SK-N-SH (cell line): Measurements from ENCODE around the gene FAM20C. TPM values are rescaled to one million over a fixed set of nuclear protein-coding genes. Genes with fewer than 3 reads are reported as not detected.

Experiments used
- CTCF ChIA-PET: fragments of 300-600, 350-600 bp; formaldehyde crosslinking; extraction: SDS; loops from one replicate; lab custom pipeline; 2021; lab: Yijun Ruan, JAX
- POLR2A ChIA-PET: fragments of 350-600 bp; sonication (Branson Sonifier 250); formaldehyde crosslinking; extraction: SDS; loops from one replicate; lab custom pipeline; 2020; ENCODE audit warnings: antibody characterized with exemption, inconsistent platforms; lab: Yijun Ruan, JAX
- DNase-seq: peaks from one replicate; pipeline ENCODE4 v3.0.0; 2012
- H2AFZ ChIP-seq: fragments of 200-600 bp; sonication (generic); 2 replicates; pipeline ENCODE4 v1.8.1; 2016; ENCODE audit warnings: antibody characterized with exemption, mild to moderate bottlenecking, low read depth
- H3F3A ChIP-seq: fragments of 200-600 bp; sonication (generic); replicated peaks from 2 replicates; pipeline ENCODE3; 2016; ENCODE audit warnings: antibody characterized with exemption, mild to moderate bottlenecking; ENCODE audit not compliant: insufficient read depth
- H3K27ac ChIP-seq, 2 experiments: fragments of 200-500 bp in 1 of 2; fragments of 200-600 bp in 1 of 2; sonication (Bioruptor generic) in 1 of 2; sonication (generic), shearing (Covaris generic) in 1 of 2; 2 replicates each; pipeline versions ENCODE4 v1.5.1 to v1.6.1; 2014 to 2016; ENCODE audit warnings: low read depth in 2 of 2, inconsistent platforms in 1 of 2, low read length in 1 of 2, mild to moderate bottlenecking in 1 of 2, mixed read lengths in 1 of 2
- H3K27me3 ChIP-seq: fragments of 200-600 bp; sonication (generic), shearing (Covaris generic); 2 replicates; pipeline ENCODE4 v1.6.1; 2016; ENCODE audit warnings: mixed run types; ENCODE audit not compliant: insufficient read depth
- H3K36me3 ChIP-seq, 2 experiments: fragments of 200-500 bp in 1 of 2; fragments of 200-600 bp in 1 of 2; sonication (Bioruptor generic) in 1 of 2; sonication (generic) in 1 of 2; replicated peaks in 1 of 2; 2 replicates each; pipeline versions ENCODE3 to v1.5.1; 2014 to 2016; ENCODE audit warnings: low read length in 1 of 2, mild to moderate bottlenecking in 1 of 2; ENCODE audit not compliant: insufficient read depth in 2 of 2, control insufficient read depth in 1 of 2
- H3K4me1 ChIP-seq, 2 experiments: fragments of 200-500 bp in 1 of 2; fragments of 200-600 bp in 1 of 2; sonication (Bioruptor generic) in 1 of 2; sonication (generic), shearing (Covaris generic) in 1 of 2; 2 replicates each; pipeline versions ENCODE4 v1.5.1 to v1.6.1; 2014 to 2016; ENCODE audit warnings: low read depth in 1 of 2, low read length in 1 of 2, mixed run types in 1 of 2; ENCODE audit not compliant: insufficient read depth in 2 of 2, control insufficient read depth in 1 of 2
- H3K4me2 ChIP-seq: fragments of 200-600 bp; sonication (generic), shearing (Covaris generic); 2 replicates; pipeline ENCODE4 v1.6.1; 2017; ENCODE audit warnings: mixed run types
- H3K4me3 ChIP-seq, 2 experiments: fragments of 200-500 bp in 1 of 2; fragments of 200-600 bp in 1 of 2; sonication (Bioruptor generic) in 1 of 2; sonication (generic), shearing (Covaris generic) in 1 of 2; 2 replicates each; pipeline versions ENCODE4 v1.5.1 to v1.8.1; 2014 to 2016; ENCODE audit warnings: low read depth in 2 of 2, inconsistent platforms in 1 of 2, low read length in 1 of 2, mild to moderate bottlenecking in 1 of 2, mixed read lengths in 1 of 2, moderate library complexity in 1 of 2
- H3K79me2 ChIP-seq: fragments of 200-600 bp; sonication (generic); 2 replicates; pipeline ENCODE4 v1.8.1; 2017; ENCODE audit warnings: mild to moderate bottlenecking; ENCODE audit not compliant: insufficient read depth
- H3K9ac ChIP-seq: fragments of 200-600 bp; sonication (generic); 2 replicates; pipeline ENCODE4 v1.6.1; 2017; ENCODE audit warnings: mixed run types
- H3K9me2 ChIP-seq: fragments of 200-600 bp; sonication (generic); 2 replicates; pipeline ENCODE4 v1.6.1; 2017; ENCODE audit warnings: mixed run types
- H3K9me3 ChIP-seq: fragments of 200-600 bp; sonication (generic); 2 replicates; pipeline ENCODE4 v1.6.1; 2017; ENCODE audit warnings: mixed run types, mild to moderate bottlenecking, moderate library complexity
- H4K20me1 ChIP-seq: fragments of 200-600 bp; sonication (generic); 2 replicates; pipeline ENCODE4 v1.6.1; 2017; ENCODE audit warnings: mild to moderate bottlenecking, mixed run types; ENCODE audit not compliant: insufficient read depth
- CHD2 ChIP-seq: fragments of 150-350 bp; IDR thresholded peaks from 2 replicates; pipeline ENCODE4 v1.6.1; 2018; ENCODE audit warnings: low read length; ENCODE audit not compliant: partially characterized antibody
- FOSL2 ChIP-seq: IDR thresholded peaks from 2 replicates; pipeline ENCODE4 v1.4.0; 2012; ENCODE audit warnings: low read depth, mild to moderate bottlenecking, moderate library complexity, borderline replicate concordance
- FOXJ3 ChIP-seq: sonication (generic); formaldehyde crosslinking; IDR thresholded peaks from 2 replicates; pipeline ENCODE4 v1.5.1; 2020; ENCODE audit warnings: mild to moderate bottlenecking, missing genetic modification reagents
- FOXM1 ChIP-seq: IDR thresholded peaks from 2 replicates; pipeline ENCODE4 v1.4.0; 2012; ENCODE audit warnings: low read depth, mild to moderate bottlenecking
- MXI1 ChIP-seq: IDR thresholded peaks from 2 replicates; pipeline ENCODE4 v1.6.1; 2012; ENCODE audit warnings: mild to moderate bottlenecking, low read depth, low read length, improper control_type of control experiment
- RAD21 ChIP-seq: IDR thresholded peaks from 2 replicates; pipeline ENCODE4 v1.6.1; 2012; ENCODE audit warnings: mild to moderate bottlenecking, low read length
- REST ChIP-seq: IDR thresholded peaks from 2 replicates; pipeline ENCODE4 v1.6.1; 2012; ENCODE audit warnings: mild to moderate bottlenecking, low read depth, low read length, moderate library complexity
- TAF1 ChIP-seq: IDR thresholded peaks from 2 replicates; pipeline ENCODE4 v1.6.1; 2012; ENCODE audit warnings: low read depth, mild to moderate bottlenecking, low read length, moderate library complexity, borderline replicate concordance
- TCF12 ChIP-seq: IDR thresholded peaks from 2 replicates; pipeline ENCODE4 v1.4.0; 2012
- USF2 ChIP-seq: fragments of 150-350 bp; IDR thresholded peaks from 2 replicates; pipeline ENCODE4 v1.6.1; 2017; ENCODE audit warnings: antibody characterized with exemption, low read length, low read depth, borderline replicate concordance
- YY1 ChIP-seq: IDR thresholded peaks from 2 replicates; pipeline ENCODE4 v1.4.0; 2012; ENCODE audit warnings: low read depth, mild to moderate bottlenecking
- WGBS: methylation state at CpG from one replicate; pipeline ENCODE4 v1.1.6; 2017; ENCODE audit warnings: low lambda C conversion rate; 5-methylcytosine and 5-hydroxymethylcytosine counted together
- polyA plus RNA-seq, 3 experiments: library from polyadenylated mRNA; depleted of rRNA; stranded (reverse); fragments of >200 nt; gene quantifications; 2 replicates each; pipeline ENCODE4 v1.2.3, GENCODE V29; 2012
- TF ChIP-seq, protein P1 (sequence below): IDR thresholded peaks from 2 replicates; pipeline ENCODE4 v1.4.0; 2012; ENCODE audit warnings: low read depth

Gene FAM20C
- polyA plus RNA-seq, 1 of the 3 experiments (the other 2 are of a cell fraction) = 12.7 TPM

DNA sequence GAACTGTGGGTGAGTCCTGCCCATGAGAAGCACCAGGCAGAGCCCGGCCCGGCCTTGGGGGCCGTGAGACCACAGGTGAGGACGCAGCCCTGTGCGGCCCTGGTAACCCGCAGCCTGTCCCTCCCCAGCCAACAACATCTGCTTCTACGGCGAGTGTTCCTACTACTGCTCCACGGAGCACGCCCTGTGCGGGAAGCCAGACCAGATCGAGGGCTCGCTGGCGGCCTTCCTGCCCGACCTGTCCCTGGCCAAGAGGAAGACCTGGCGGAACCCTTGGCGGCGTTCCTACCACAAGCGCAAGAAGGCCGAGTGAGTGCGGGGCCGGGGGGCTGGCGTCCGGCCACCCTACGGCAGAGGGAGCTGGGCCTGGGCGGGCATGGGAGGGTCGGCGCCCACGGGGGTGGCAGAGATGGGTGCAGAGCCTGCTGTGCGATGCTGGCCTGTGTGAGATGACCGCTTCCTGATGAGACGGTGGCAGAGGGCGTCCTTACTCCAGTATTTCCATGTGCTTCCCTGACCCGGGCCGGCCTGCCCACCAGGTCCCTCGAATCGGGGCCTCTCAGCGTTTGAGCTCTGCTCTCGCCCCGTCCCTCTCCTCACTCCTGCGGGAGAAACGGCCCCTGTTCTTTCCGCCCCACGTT is 63.5 kb downstream of the FAM20C start:
- 86% methylated on average over 31 of the region's 44 CpGs for WGBS
- no peak for TF ChIP-seq TAF1
- no peak for TF ChIP-seq TCF12
- no peak for TF ChIP-seq FOXM1
- ChIA-PET POLR2A (no interaction called here), CTCF (interaction anchor here (1.1 kb wide), 1 partner anchor 94 kb away, joined by 3 read pairs; no protein-coding TSS in a partner anchor)
- Histone ChIP-seq H3F3A (no peaks in the 10 kb centered on the region), H3K9me3 (no peaks in the 10 kb centered on the region), H3K36me3 (peaks cover 0 to 5% of the 10 kb centered on the region in 2 experiments), H3K4me3 (no peak overlapping the region), H3K4me2 (no peak overlapping the region), H3K4me1 (no peaks in the 10 kb centered on the region), H2AFZ (no peak overlapping the region), H3K9ac (no peak overlapping the region), H3K27me3 (no peaks in the 10 kb centered on the region), H3K79me2 (no peaks in the 10 kb centered on the region), H4K20me1 (no peaks in the 10 kb centered on the region), H3K9me2 (no peaks in the 10 kb centered on the region), H3K27ac (no peak overlapping the region)
- DNase-seq = no peak

DNA sequence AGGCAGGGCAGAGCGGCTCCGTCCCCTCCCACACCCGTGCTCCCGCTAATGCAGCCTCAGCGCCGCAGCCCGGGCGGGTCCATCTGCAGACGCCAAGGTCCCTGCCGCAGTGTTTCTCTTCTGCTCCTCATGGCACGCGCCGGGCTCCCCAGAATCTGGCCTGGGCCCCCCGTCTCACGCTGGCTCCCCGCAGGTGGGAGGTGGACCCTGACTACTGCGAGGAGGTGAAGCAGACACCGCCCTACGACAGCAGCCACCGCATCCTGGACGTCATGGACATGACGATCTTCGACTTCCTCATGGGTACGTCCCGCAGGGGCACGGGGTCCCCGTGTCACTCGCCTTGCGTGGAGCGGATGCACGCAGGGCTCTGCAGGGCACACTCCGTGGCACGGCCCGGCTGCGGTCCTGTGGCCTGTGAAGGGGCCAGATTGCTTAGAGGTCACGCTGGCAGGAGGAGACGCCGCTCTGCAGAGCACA is 64.1 kb downstream of the FAM20C start:
- no peak overlapping the region for H3K27ac ChIP-seq
- no peak for DNase-seq
- no peaks in the 10 kb centered on the region for H3K79me2 ChIP-seq
- no peaks in the 10 kb centered on the region for H3K9me3 ChIP-seq
- H3K4me1 ChIP-seq = no peaks in the 10 kb centered on the region
- ChIA-PET POLR2A (no interaction called here), CTCF (interaction anchor here (1.1 kb wide), 1 partner anchor 95 kb away, joined by 3 read pairs; no protein-coding TSS in a partner anchor)
- peaks cover 0 to 5% of the 10 kb centered on the region in 2 experiments for H3K36me3 ChIP-seq
- H3K9me2 ChIP-seq = no peaks in the 10 kb centered on the region
- WGBS = 89% methylated on average over 28 of the region's 38 CpGs
- H3K4me3 ChIP-seq = no peak overlapping the region
- no peaks in the 10 kb centered on the region for H3K27me3 ChIP-seq
- H3K9ac ChIP-seq = no peak overlapping the region
- H3F3A ChIP-seq = no peaks in the 10 kb centered on the region
- no peak overlapping the region for H2AFZ ChIP-seq
- TF ChIP-seq FOXM1 (no peak), FOSL2 (no peak), CHD2 (no peak), TAF1 (no peak), MXI1 (no peak), RAD21 (no peak), YY1 (no peak), FOXJ3 (CRISPR knock-in tag) (no peak), USF2 (no peak), REST (no peak)
- TF ChIP-seq, protein P1, sequence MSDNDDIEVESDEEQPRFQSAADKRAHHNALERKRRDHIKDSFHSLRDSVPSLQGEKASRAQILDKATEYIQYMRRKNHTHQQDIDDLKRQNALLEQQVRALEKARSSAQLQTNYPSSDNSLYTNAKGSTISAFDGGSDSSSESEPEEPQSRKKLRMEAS = no peak
- no peak overlapping the region for H3K4me2 ChIP-seq
- H4K20me1 ChIP-seq = no peaks in the 10 kb centered on the region
